MM.1S (cell line): Measurements from ENCODE around the gene TBRG1.

Experiments used
- CTCF ChIP-seq: fragments of 300-600 bp; sonication (generic); IDR thresholded peaks from 2 replicates; pipeline ENCODE4 v1.5.1; 2016; ENCODE audit warnings: antibody characterized with exemption, low read length, mixed read lengths
- EZH2 ChIP-seq: fragments of 300-600 bp; sonication (generic); optimal IDR thresholded peaks from 2 replicates; pipeline ENCODE3; 2017; ENCODE audit warnings: low read depth, mild to moderate bottlenecking, antibody characterized with exemption, low read length, mixed read lengths
- EZH2phosphoT487 ChIP-seq: fragments of 300-600 bp; sonication (generic); IDR thresholded peaks from 2 replicates; pipeline ENCODE4 v1.6.1; 2018; ENCODE audit warnings: antibody characterized with exemption, low read length

- TF ChIP-seq CTCF (no peak), EZH2 (no peak), EZH2phosphoT487 (no peak)
Measured at GRCh38 chr11:124597626-124598025, 25.0 kb upstream of the TBRG1 start.
